Left lung (tissue), 10 donors: ENCODE results near the gene FBXO31. TPM values are rescaled to one million over a fixed set of nuclear protein-coding genes. Genes with fewer than 3 reads are reported as not detected.

Experiments used
- ATAC-seq: fragments of 200-7000 bp; cut with Tn5 transposase; one replicate; pipeline ENCODE4 v1.9.1; 2020; ENCODE audit warnings: moderate library complexity
- DNase-seq, 4 donors: peaks; one replicate each; pipeline ENCODE4 v3.0.0-alpha.2; 2013 to 2020
- H3K27ac ChIP-seq, 2 donors: fragments of 200-600 bp; sonication (generic) in 1 of 2; one replicate each; pipeline versions ENCODE4 v1.5.0 to v1.8.0; 2020 to 2021
- H3K27me3 ChIP-seq, 2 donors: fragments of 200-600 bp; sonication (generic) in 1 of 2; one replicate each; pipeline versions ENCODE4 v1.5.0 to v1.8.0; 2020 to 2021
- H3K36me3 ChIP-seq, 2 donors: fragments of 200-600 bp; sonication (generic) in 1 of 2; one replicate each; pipeline versions ENCODE4 v1.5.0 to v1.8.0; 2020 to 2021
- H3K4me1 ChIP-seq, 2 donors: fragments of 200-600 bp; one replicate each; pipeline ENCODE4 v1.8.0; 2021
- H3K4me3 ChIP-seq, 2 donors: fragments of 200-600 bp; sonication (generic) in 1 of 2; one replicate each; pipeline versions ENCODE4 v1.5.0 to v1.8.0; 2020 to 2021; ENCODE audit warnings: mild to moderate bottlenecking in 1 of 2
- H3K9me3 ChIP-seq, 2 donors: fragments of 200-600 bp; sonication (generic) in 1 of 2; one replicate each; pipeline versions ENCODE4 v1.5.0 to v1.8.0; 2020 to 2021
- CTCF ChIP-seq, 2 donors: fragments of 200-600 bp; sonication (generic) in 1 of 2; IDR thresholded peaks; one replicate each; pipeline versions ENCODE4 v1.5.0 to v1.8.0; 2021; ENCODE audit warnings: antibody characterized with exemption in 2 of 2
- intact Hi-C, 2 donors: fragments of 100-400 bp; cut with DNase I; formaldehyde crosslinking; loops; one replicate each; pipeline versions ENCODE4 v1.11.2 to v1.14.2; 2022
- polyA plus RNA-seq, 6 donors: library from polyadenylated mRNA; unstranded; fragments of 120-200 nt; gene quantifications; one replicate each; pipeline ENCODE4 v1.2.1, GENCODE V29; 2013; ENCODE audit not compliant: insufficient read length in 6 of 6
- total RNA-seq, 2 donors: library from RNA; stranded (reverse); fragmentation: NEBNext Ultra II Directional; extraction: Animal tissue kit (Norgen Biotek cat#: 25700); gene quantifications; one replicate each; pipeline ENCODE4 v1.2.1, GENCODE V29; 2021
- donor health status: DM: no; HTN: yes; CAD: no.
- donor health status: DM: no; HTN: no; CAD: no.

The FBXO31 gene
- total and polyA plus RNA-seq, 8 donors = 21.0 to 25.8 (median 23.0) TPM

- intact Hi-C loops = no loop called here
- Histone ChIP-seq H3K9me3 (no peaks in the 10 kb centered on the region), H3K4me1 (no peaks in the 10 kb centered on the region), H3K27me3 (no peaks in the 10 kb centered on the region), H3K4me3 (no peak overlapping the region), H3K36me3 (peaks cover 0 to 29% of the 10 kb centered on the region in 2 donors), H3K27ac (no peak overlapping the region)
- no peak for TF ChIP-seq CTCF (IDR thresholded peaks at IDR 0.05)
- DNase-seq (peak in 1 of 4 donors; percentile 34), ATAC-seq (no peak)
Measured at GRCh38 chr16:87350031-87350430, 33.5 kb downstream of the FBXO31 start.

- no peak overlapping the region for H3K4me3 ChIP-seq
- H3K9me3 ChIP-seq = no peaks in the 10 kb centered on the region
- no peaks in the 10 kb centered on the region for H3K27me3 ChIP-seq
- no peak for TF ChIP-seq CTCF (IDR thresholded peaks at IDR 0.05)
- peaks cover 0 to 9% of the 10 kb centered on the region in 2 donors for H3K4me1 ChIP-seq
- ATAC-seq = no peak
- intact Hi-C loops = no loop called here
- H3K27ac ChIP-seq = no peak overlapping the region
- DNase-seq = peak in 1 of 4 donors; percentile 75
- H3K36me3 ChIP-seq = peaks cover 0 to 27% of the 10 kb centered on the region in 2 donors
Measured at GRCh38 chr16:87348616-87349157, 34.9 kb downstream of the FBXO31 start.

- peaks cover 0 to 9% of the 10 kb centered on the region in 2 donors for H3K4me1 ChIP-seq
- no peak overlapping the region for H3K4me3 ChIP-seq
- TF ChIP-seq CTCF (IDR thresholded peaks at IDR 0.05) = no peak
- intact Hi-C loops = no loop called here
- H3K27ac ChIP-seq = no peak overlapping the region
- no peaks in the 10 kb centered on the region for H3K9me3 ChIP-seq
- H3K36me3 ChIP-seq = peaks cover 0 to 28% of the 10 kb centered on the region in 2 donors
- peak in 1 of 4 donors; percentile 64 for DNase-seq
- ATAC-seq = no peak
- no peaks in the 10 kb centered on the region for H3K27me3 ChIP-seq
Measured at GRCh38 chr16:87347932-87348615, 35.5 kb downstream of the FBXO31 start.

- intact Hi-C loops = no loop called here
- TF ChIP-seq CTCF (IDR thresholded peaks at IDR 0.05) = no peak
- peak in 1 of 4 donors; percentile 50 for DNase-seq
Measured at GRCh38 chr16:87346517-87347060, 37.0 kb downstream of the FBXO31 start.

GRCh38 chr16:87345726-87346424, 37.7 kb downstream of the FBXO31 start:
- peaks cover 0 to 9% of the 10 kb centered on the region in 2 donors for H3K4me1 ChIP-seq
- DNase-seq (peak in 1 of 4 donors; percentile 68), ATAC-seq (no peak)
- no peak overlapping the region for H3K4me3 ChIP-seq
- peaks cover 0 to 50% of the 10 kb centered on the region in 2 donors for H3K36me3 ChIP-seq
- no peak for TF ChIP-seq CTCF (IDR thresholded peaks at IDR 0.05)
- peak overlapping the region; percentile 24 to 53 for H3K27ac ChIP-seq
- H3K9me3 ChIP-seq = no peaks in the 10 kb centered on the region
- intact Hi-C loops = no loop called here
- H3K27me3 ChIP-seq = no peaks in the 10 kb centered on the region

More at GRCh38 chr16:87346517-87347060, 37.0 kb downstream of the FBXO31 start:
- H3K36me3 ChIP-seq = peaks cover 0 to 43% of the 10 kb centered on the region in 2 donors
- no peaks in the 10 kb centered on the region for H3K27me3 ChIP-seq
- H3K9me3 ChIP-seq = no peaks in the 10 kb centered on the region
- H3K4me1 ChIP-seq = peaks cover 0 to 9% of the 10 kb centered on the region in 2 donors
- H3K4me3 ChIP-seq = no peak overlapping the region
- no peak overlapping the region for H3K27ac ChIP-seq
- ATAC-seq = no peak
